ENCODE measurements around the gene OPRD1.

The OPRD1 gene

GRCh38 chr1:28909198-28909597 lies 97.2 kb downstream of the OPRD1 start:
- no peak for FAIRE-seq
- no peak for DNase-seq (ENCODE audit: insufficient read length)
- TF ChIP-seq POLR2AphosphoS5 (IDR thresholded peaks at IDR 0.05; ENCODE audit: low read depth, low read length) (no peak), TAF1 (IDR thresholded peaks at IDR 0.05; ENCODE audit: borderline replicate concordance, low read depth, low read length) (no peak), POLR2A (IDR thresholded peaks at IDR 0.05; ENCODE audit: low read depth, low read length) (no peak)

GRCh38 chr1:28910379-28911115 lies 98.6 kb downstream of the OPRD1 start:
- DNase-seq (ENCODE audit: insufficient read length) (no peak), FAIRE-seq (peak; percentile 70)
- no peak for TF ChIP-seq POLR2A (IDR thresholded peaks at IDR 0.05; ENCODE audit: low read depth, low read length)
- TF ChIP-seq TAF1 (IDR thresholded peaks at IDR 0.05; ENCODE audit: borderline replicate concordance, low read depth, low read length) = no peak
- TF ChIP-seq POLR2AphosphoS5 (IDR thresholded peaks at IDR 0.05; ENCODE audit: low read depth, low read length) = no peak

GRCh38 chr1:28913786-28914227 lies 101.8 kb downstream of the OPRD1 start:
- FAIRE-seq (no peak), DNase-seq (ENCODE audit: insufficient read length) (no peak)
- TF ChIP-seq POLR2AphosphoS5 (IDR thresholded peaks at IDR 0.05; ENCODE audit: low read depth, low read length) = no peak
- TF ChIP-seq POLR2A (IDR thresholded peaks at IDR 0.05; ENCODE audit: low read depth, low read length) = no peak
- no peak for TF ChIP-seq TAF1 (IDR thresholded peaks at IDR 0.05; ENCODE audit: borderline replicate concordance, low read depth, low read length)

GRCh38 chr1:28914228-28915030 lies 102.5 kb downstream of the OPRD1 start, which contains the start of gene EPB41:
EPB41 (plus strand) TSS chr1:28914569; CDS start chr1:28987438, 72,869 bp downstream.
- DNase-seq (ENCODE audit: insufficient read length) = peak; percentile 97
- TF ChIP-seq TAF1 (IDR thresholded peaks at IDR 0.05; ENCODE audit: borderline replicate concordance, low read depth, low read length) = 0 out of 2 replicates have a peak, but pooled peaks have one; percentile 9
- no peak for TF ChIP-seq POLR2AphosphoS5 (IDR thresholded peaks at IDR 0.05; ENCODE audit: low read depth, low read length)
- peak; percentile 95 for FAIRE-seq

- DNase-seq (ENCODE audit: insufficient read length) (no peak), FAIRE-seq (no peak)
- TF ChIP-seq POLR2A (IDR thresholded peaks at IDR 0.05; ENCODE audit: low read depth, low read length) = no peak
- no peak for TF ChIP-seq TAF1 (IDR thresholded peaks at IDR 0.05; ENCODE audit: borderline replicate concordance, low read depth, low read length)
- TF ChIP-seq POLR2AphosphoS5 (IDR thresholded peaks at IDR 0.05; ENCODE audit: low read depth, low read length) = no peak
These were observed 103.3 kb downstream of the OPRD1 start for GRCh38 chr1:28915031-28915895.

GRCh38 chr1:28917757-28918118 lies 105.8 kb downstream of the OPRD1 start:
- TF ChIP-seq POLR2A (IDR thresholded peaks at IDR 0.05; ENCODE audit: low read depth, low read length) (no peak), TAF1 (IDR thresholded peaks at IDR 0.05; ENCODE audit: borderline replicate concordance, low read depth, low read length) (no peak), POLR2AphosphoS5 (IDR thresholded peaks at IDR 0.05; ENCODE audit: low read depth, low read length) (no peak)
- FAIRE-seq = no peak

More at GRCh38 chr1:28917757-28918118, 105.8 kb downstream of the OPRD1 start:
- no peak for DNase-seq (ENCODE audit: insufficient read length)
